GM04504 (cell line): Measurements from ENCODE around the gene MIA.
A peak's percentile ranks its signal among the peaks of the same experiment; 100 is the strongest.
"Not testable (repeated sequence)": the region's sequence is repeated elsewhere in the genome, so short reads cannot be mapped to it uniquely, and the experiment has no call there.

Source experiments
- DNase-seq: peaks from one replicate; pipeline ENCODE4 v3.0.0-alpha.2; 2012; ENCODE audit warnings: low read depth

Gene MIA

GRCh38 chr19:40780582-40780981 lies 5.3 kb downstream of the MIA start:
- no peak for DNase-seq

GRCh38 chr19:40781140-40781539 lies 5.8 kb downstream of the MIA start:
- DNase-seq: no peak

GRCh38 chr19:40783711-40784110 lies 8.4 kb downstream of the MIA start:
- DNase-seq: no peak

GRCh38 chr19:40784146-40784545 lies 8.8 kb downstream of the MIA start:
- DNase-seq: not testable (repeated sequence)

GRCh38 chr19:40785526-40785925 lies 10.2 kb downstream of the MIA start:
- no peak for DNase-seq

GRCh38 chr19:40786060-40787037 lies 11.0 kb downstream of the MIA start:
- DNase-seq: no peak

GRCh38 chr19:40791349-40791748 lies 16.0 kb downstream of the MIA start:
- DNase-seq: no peak

- DNase-seq: no peak
Measured at GRCh38 chr19:40791996-40792395, 16.7 kb downstream of the MIA start.

- DNase-seq: no peak
Measured at GRCh38 chr19:40797166-40797962, 22.0 kb downstream of the MIA start.

GRCh38 chr19:40797963-40798682 lies 22.8 kb downstream of the MIA start:
- DNase-seq: peak; percentile 32

GRCh38 chr19:40798683-40799557 lies 23.6 kb downstream of the MIA start, which contains the start of gene EGLN2:
Gene EGLN2 (plus strand): TSS chr19:40799191. CDS start chr19:40800573, 1,382 bp downstream.
- DNase-seq: peak; percentile 99

- DNase-seq: no peak
Measured at GRCh38 chr19:40799558-40800338, 24.4 kb downstream of the MIA start.

GRCh38 chr19:40800339-40800996 lies 25.1 kb downstream of the MIA start:
- no peak for DNase-seq

GRCh38 chr19:40800997-40801377 lies 25.7 kb downstream of the MIA start:
- no peak for DNase-seq

GRCh38 chr19:40801426-40802299 lies 26.3 kb downstream of the MIA start:
- DNase-seq: no peak

- DNase-seq: no peak
Measured at GRCh38 chr19:40802300-40803169, 27.2 kb downstream of the MIA start.

GRCh38 chr19:40803170-40803856 lies 28.0 kb downstream of the MIA start:
- no peak for DNase-seq
